Endodermal cell (in vitro differentiated cells): Measurements from ENCODE around the gene IGSF21. TPM values are rescaled to one million over a fixed set of nuclear protein-coding genes. Genes with fewer than 3 reads are reported as not detected.

Source experiments
- DNase-seq: peaks from one replicate; pipeline ENCODE4 v3.0.0-alpha.2; 2017
- H3K27ac ChIP-seq: 2 replicates; pipeline ENCODE4 v1.5.1; 2013; ENCODE audit warnings: mild to moderate bottlenecking, low read depth, low read length, moderate library complexity
- H3K27me3 ChIP-seq: 2 replicates; pipeline ENCODE4 v1.6.1; 2013; ENCODE audit warnings: mild to moderate bottlenecking, low read length, moderate library complexity; ENCODE audit not compliant: insufficient read depth, control insufficient read depth, poor library complexity, severe bottlenecking
- H3K36me3 ChIP-seq: 2 replicates; pipeline ENCODE4 v1.7.0; 2013; ENCODE audit warnings: mild to moderate bottlenecking, low read length, moderate library complexity; ENCODE audit not compliant: control insufficient read depth, insufficient read depth
- H3K4me1 ChIP-seq: one replicate; pipeline ENCODE4 v1.7.0; 2013; ENCODE audit warnings: low read length; ENCODE audit not compliant: control insufficient read depth, insufficient read depth
- H3K4me3 ChIP-seq: 2 replicates; pipeline ENCODE4 v1.5.1; 2013; ENCODE audit warnings: mild to moderate bottlenecking, low read length, moderate library complexity
- H3K9ac ChIP-seq: 2 replicates; pipeline ENCODE4 v1.6.1; 2013; ENCODE audit warnings: mild to moderate bottlenecking, low read length, moderate library complexity; ENCODE audit not compliant: poor library complexity, severe bottlenecking; ENCODE audit errors: extremely low read depth
- H3K9me3 ChIP-seq: 2 replicates; pipeline ENCODE4 v1.6.1; 2013; ENCODE audit warnings: mild to moderate bottlenecking, low read length, moderate library complexity; ENCODE audit not compliant: control insufficient read depth
- H3K27ac Mint-ChIP-seq: 2 replicates; pipeline ENCODE4 v1.8.0; 2020; ENCODE audit warnings: mixed read lengths
- H3K27me3 Mint-ChIP-seq: 2 replicates; pipeline ENCODE4 v1.8.0; 2021; ENCODE audit warnings: mild to moderate bottlenecking, mixed read lengths; ENCODE audit not compliant: insufficient read depth
- H3K36me3 Mint-ChIP-seq: 2 replicates; pipeline ENCODE4 v1.8.0; 2020; ENCODE audit warnings: low read depth, mixed read lengths
- H3K4me1 Mint-ChIP-seq: 2 replicates; pipeline ENCODE4 v1.8.0; 2020; ENCODE audit warnings: mixed read lengths
- H3K4me3 Mint-ChIP-seq: 2 replicates; pipeline ENCODE4 v1.8.0; 2020; ENCODE audit warnings: mild to moderate bottlenecking, moderate library complexity, mixed read lengths
- H3K9me3 Mint-ChIP-seq: 2 replicates; pipeline ENCODE4 v1.8.0; 2020; ENCODE audit warnings: mild to moderate bottlenecking, mixed read lengths
- CTCF ChIP-seq: fragments of 200-600 bp; sonication (generic); conservative IDR thresholded peaks from 2 replicates; pipeline ENCODE4 v1.5.0; 2021; ENCODE audit warnings: antibody characterized with exemption, mild to moderate bottlenecking
- WGBS, 2 experiments: methylation state at CpG; one replicate each; pipeline versions ENCODE4 v1.1.5 to v1.1.7; 2013; ENCODE audit warnings: missing lambda C conversion rate in 2 of 2, mixed read lengths in 1 of 2; ENCODE audit not compliant: insufficient coverage in 1 of 2, insufficient read length in 1 of 2; 5-methylcytosine and 5-hydroxymethylcytosine counted together
- total RNA-seq, 2 donors: library from RNA; stranded (reverse); fragmentation: NEBNext Ultra II Directional in 1 of 2; extraction: Animal tissue kit (Norgen Biotek cat#: 25700) in 1 of 2; gene quantifications; 2 replicates in 1 of 2; 3 replicates in 1 of 2; pipeline ENCODE4 v1.2.1, GENCODE V29; 2021

Gene IGSF21
- total RNA-seq, 2 donors from 2014 or later: 1.3 to 1.7 TPM

DNA sequence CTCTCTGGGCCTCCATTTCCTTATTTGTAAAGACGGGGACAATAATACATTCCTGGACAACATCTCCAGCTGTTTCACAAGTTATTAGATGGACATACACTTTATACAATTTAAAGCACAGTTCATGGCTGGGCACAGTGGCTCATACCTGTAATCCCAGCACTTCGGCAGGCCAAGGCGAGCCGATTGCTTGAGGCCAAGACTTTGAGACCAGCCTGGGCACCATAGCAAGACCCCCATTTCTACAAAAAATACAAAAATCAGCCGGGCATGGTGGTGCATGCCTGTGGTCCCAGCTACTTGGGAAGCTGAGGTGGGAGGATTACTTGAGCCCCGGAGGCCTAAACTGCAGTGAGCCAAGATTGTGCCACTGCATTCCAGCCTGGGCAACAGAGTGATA lies 34.1 kb downstream of the IGSF21 start:
- no peak overlapping the region for H3K4me3 ChIP-seq
- H3K27ac ChIP-seq: no peak overlapping the region
- 91 to 92% methylated on average over 3 to 6 of the region's 6 CpGs for WGBS, 2 experiments
- no peak overlapping the region for H3K27ac Mint-ChIP-seq
- no peaks in the 10 kb centered on the region for H3K36me3 Mint-ChIP-seq
- no peaks in the 10 kb centered on the region for H3K9me3 Mint-ChIP-seq
- peaks cover 33% of the 10 kb centered on the region for H3K27me3 ChIP-seq
- no peaks in the 10 kb centered on the region for H3K4me1 ChIP-seq
- no peak overlapping the region for H3K9ac ChIP-seq
- H3K4me1 Mint-ChIP-seq: no peaks in the 10 kb centered on the region
- H3K36me3 ChIP-seq: no peaks in the 10 kb centered on the region
- no peak for DNase-seq
- no peak for TF ChIP-seq CTCF
- H3K27me3 Mint-ChIP-seq: peaks cover 59% of the 10 kb centered on the region
- H3K9me3 ChIP-seq: no peaks in the 10 kb centered on the region
- H3K4me3 Mint-ChIP-seq: no peak overlapping the region

GRCh38 chr1:18142471-18142870 lies 34.9 kb downstream of the IGSF21 start:
- Histone ChIP-seq H3K4me3 (no peak overlapping the region), H3K4me1 (no peaks in the 10 kb centered on the region), H3K36me3 (no peaks in the 10 kb centered on the region), H3K9me3 (no peaks in the 10 kb centered on the region), H3K27ac (no peak overlapping the region), H3K9ac (no peak overlapping the region), H3K27me3 (peaks cover 28% of the 10 kb centered on the region)
- DNase-seq: no peak
- H3K4me3 Mint-ChIP-seq: no peak overlapping the region
- H3K9me3 Mint-ChIP-seq: no peaks in the 10 kb centered on the region
- peaks cover 55% of the 10 kb centered on the region for H3K27me3 Mint-ChIP-seq
- TF ChIP-seq CTCF: no peak
- 90 to 96% methylated on average over 4 to 6 of the region's 6 CpGs for WGBS, 2 experiments
- no peak overlapping the region for H3K27ac Mint-ChIP-seq
- H3K36me3 Mint-ChIP-seq: no peaks in the 10 kb centered on the region
- H3K4me1 Mint-ChIP-seq: peaks cover 4% of the 10 kb centered on the region

DNA sequence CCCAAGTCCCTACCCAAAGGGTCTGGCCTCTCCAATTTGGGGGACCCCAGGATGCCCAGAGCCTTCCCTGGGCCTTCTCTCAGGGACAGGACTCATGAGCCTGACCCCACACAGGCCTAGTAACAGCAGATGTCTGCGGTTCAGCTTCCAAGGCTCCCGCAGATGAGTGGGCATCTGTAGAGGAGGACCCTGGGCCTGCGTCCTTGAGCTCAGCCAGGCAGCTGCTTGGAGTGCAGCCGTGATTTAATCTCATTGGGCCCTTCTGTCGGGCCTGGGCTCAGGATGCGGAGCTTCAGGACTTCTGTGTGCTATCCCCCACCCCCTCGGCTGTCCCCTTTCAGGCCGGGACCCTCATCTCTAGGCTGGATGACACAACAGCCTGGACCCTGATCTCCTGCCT lies 35.4 kb downstream of the IGSF21 start:
- DNase-seq: no peak
- Histone ChIP-seq H3K9ac (no peak overlapping the region), H3K4me3 (no peak overlapping the region), H3K27ac (no peak overlapping the region), H3K4me1 (no peaks in the 10 kb centered on the region), H3K9me3 (no peaks in the 10 kb centered on the region), H3K27me3 (peaks cover 23% of the 10 kb centered on the region), H3K36me3 (no peaks in the 10 kb centered on the region)
- 93 to 97% methylated on average over 8 of the region's 8 CpGs for WGBS, 2 experiments
- Mint-ChIP-seq H3K9me3 (no peaks in the 10 kb centered on the region), H3K27ac (no peak overlapping the region), H3K27me3 (peaks cover 53% of the 10 kb centered on the region), H3K36me3 (no peaks in the 10 kb centered on the region), H3K4me1 (peaks cover 4% of the 10 kb centered on the region), H3K4me3 (no peak overlapping the region)
- no peak for TF ChIP-seq CTCF
